Suprapubic skin (tissue), 4 donors: ENCODE results near the gene OR6Q1.

ENCODE experiments used
- EP300 ChIP-seq: sonication (generic); formaldehyde crosslinking; IDR thresholded peaks from one replicate; pipeline ENCODE4 v1.6.1; 2017; ENCODE audit warnings: antibody characterized with exemption
- POLR2A ChIP-seq, 2 donors: fragments of 450-650 bp; IDR thresholded peaks; one replicate each; pipeline ENCODE4 v1.6.1; 2017; ENCODE audit warnings: antibody characterized with exemption in 2 of 2, mild to moderate bottlenecking in 2 of 2, moderate library complexity in 2 of 2
- POLR2AphosphoS5 ChIP-seq, 3 donors: sonication (generic); formaldehyde crosslinking; IDR thresholded peaks; one replicate each; pipeline ENCODE4 v1.6.1; 2017; ENCODE audit warnings: antibody characterized with exemption in 3 of 3
- TF ChIP-seq, protein P1 (sequence below), 2 donors: fragments of 200-600 bp in 1 of 2; fragments of 450-650 bp in 1 of 2; sonication (generic) in 1 of 2; IDR thresholded peaks; one replicate each; pipeline ENCODE4 v1.5.1; 2016 to 2019; ENCODE audit warnings: antibody characterized with exemption in 2 of 2, mild to moderate bottlenecking in 1 of 2, moderate library complexity in 1 of 2

DNA sequence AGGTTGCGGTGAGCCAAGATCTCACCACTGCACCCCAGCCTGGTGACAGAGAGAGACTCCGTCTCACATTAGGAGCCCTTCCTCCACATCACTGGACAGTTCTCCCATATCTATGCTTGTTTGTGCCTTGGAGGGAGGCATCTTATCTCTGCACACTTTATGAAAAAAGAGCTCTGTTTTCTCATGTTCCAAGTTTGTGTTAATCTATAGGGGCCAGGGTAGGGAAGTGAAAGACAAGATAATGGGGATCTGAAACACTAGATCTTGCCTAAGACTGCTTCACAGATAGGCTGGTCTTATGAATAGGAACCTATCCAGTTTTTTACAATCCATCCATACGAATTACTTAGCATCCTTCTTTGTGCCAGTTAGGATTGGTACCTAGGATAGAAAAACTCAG lies 17.1 kb downstream of the OR6Q1 start:
- TF ChIP-seq, protein P1, sequence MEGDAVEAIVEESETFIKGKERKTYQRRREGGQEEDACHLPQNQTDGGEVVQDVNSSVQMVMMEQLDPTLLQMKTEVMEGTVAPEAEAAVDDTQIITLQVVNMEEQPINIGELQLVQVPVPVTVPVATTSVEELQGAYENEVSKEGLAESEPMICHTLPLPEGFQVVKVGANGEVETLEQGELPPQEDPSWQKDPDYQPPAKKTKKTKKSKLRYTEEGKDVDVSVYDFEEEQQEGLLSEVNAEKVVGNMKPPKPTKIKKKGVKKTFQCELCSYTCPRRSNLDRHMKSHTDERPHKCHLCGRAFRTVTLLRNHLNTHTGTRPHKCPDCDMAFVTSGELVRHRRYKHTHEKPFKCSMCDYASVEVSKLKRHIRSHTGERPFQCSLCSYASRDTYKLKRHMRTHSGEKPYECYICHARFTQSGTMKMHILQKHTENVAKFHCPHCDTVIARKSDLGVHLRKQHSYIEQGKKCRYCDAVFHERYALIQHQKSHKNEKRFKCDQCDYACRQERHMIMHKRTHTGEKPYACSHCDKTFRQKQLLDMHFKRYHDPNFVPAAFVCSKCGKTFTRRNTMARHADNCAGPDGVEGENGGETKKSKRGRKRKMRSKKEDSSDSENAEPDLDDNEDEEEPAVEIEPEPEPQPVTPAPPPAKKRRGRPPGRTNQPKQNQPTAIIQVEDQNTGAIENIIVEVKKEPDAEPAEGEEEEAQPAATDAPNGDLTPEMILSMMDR (IDR thresholded peaks at IDR 0.05): no peak
- TF ChIP-seq POLR2AphosphoS5 (IDR thresholded peaks at IDR 0.05): no peak
- TF ChIP-seq POLR2A (IDR thresholded peaks at IDR 0.05): no peak
- TF ChIP-seq EP300: no peak
